GM12878 (cell line): ENCODE data around the gene YIPF5. TPM values are rescaled to one million over a fixed set of nuclear protein-coding genes. Genes with fewer than 3 reads are reported as not detected.

ENCODE experiments used
- BCL11A ChIP-seq: IDR thresholded peaks from 2 replicates; pipeline ENCODE4 v1.6.1; 2011; ENCODE audit warnings: low read depth, low read length
- HDGF ChIP-seq: fragments of 450-650 bp; IDR thresholded peaks from 2 replicates; pipeline ENCODE4 v1.6.1; 2016; ENCODE audit warnings: antibody characterized with exemption
- MXI1 ChIP-seq: fragments of 150-350 bp; IDR thresholded peaks from 2 replicates; pipeline ENCODE4 v1.6.1; 2011; ENCODE audit warnings: low read depth, mild to moderate bottlenecking, inconsistent platforms, low read length, improper control_type of control experiment
- NR2C1 ChIP-seq: fragments of 450-650 bp; IDR thresholded peaks from 2 replicates; pipeline ENCODE4 v1.6.1; 2017; ENCODE audit warnings: antibody characterized with exemption, mild to moderate bottlenecking, moderate library complexity
- RELB ChIP-seq: fragments of 450-650 bp; IDR thresholded peaks from 2 replicates; pipeline ENCODE4 v1.6.1; 2017; ENCODE audit warnings: low read depth, mild to moderate bottlenecking, moderate library complexity
- REST ChIP-seq: IDR thresholded peaks from 2 replicates; pipeline ENCODE4 v1.6.1; 2012; ENCODE audit warnings: mild to moderate bottlenecking, low read depth, low read length
- SUPT20H ChIP-seq: IDR thresholded peaks from 2 replicates; pipeline ENCODE4 v1.6.1; 2011; ENCODE audit warnings: low read depth, mild to moderate bottlenecking, low read length, moderate library complexity, borderline replicate concordance; ENCODE audit not compliant: control insufficient read depth
- TBL1XR1 ChIP-seq: IDR thresholded peaks from 2 replicates; pipeline ENCODE4 v1.6.1; 2012; ENCODE audit warnings: low read depth, low read length, improper control_type of control experiment
- TCF3 ChIP-seq: IDR thresholded peaks from 2 replicates; pipeline ENCODE4 v1.6.1; 2012; ENCODE audit warnings: low read depth, mild to moderate bottlenecking, low read length, borderline replicate concordance; ENCODE audit not compliant: insufficient read depth
- WRNIP1 ChIP-seq: IDR thresholded peaks from 2 replicates; pipeline ENCODE4 v1.6.1; 2011; ENCODE audit warnings: low read depth, low read length, improper control_type of control experiment, borderline replicate concordance
- YBX1 ChIP-seq: fragments of 450-650 bp; IDR thresholded peaks from 2 replicates; pipeline ENCODE4 v1.6.1; 2016; ENCODE audit warnings: antibody characterized with exemption
- YY1 ChIP-seq: IDR thresholded peaks from 2 replicates; pipeline ENCODE4 v1.6.1; 2011; ENCODE audit warnings: low read depth, mild to moderate bottlenecking, low read length
- ZBED1 ChIP-seq: IDR thresholded peaks from 2 replicates; pipeline ENCODE4 v1.6.1; 2016; ENCODE audit warnings: borderline replicate concordance
- ZBTB4 ChIP-seq: fragments of 450-650 bp; formaldehyde crosslinking; IDR thresholded peaks from 2 replicates; pipeline ENCODE4 v1.4.0; 2022; ENCODE audit warnings: mild to moderate bottlenecking, moderate library complexity
- polyA plus RNA-seq, 11 experiments: library from polyadenylated mRNA; depleted of rRNA in 4 of 11; unstranded in 6 of 11; stranded (reverse) in 5 of 11; fragments of >200 nt; fragmentation: Nextera tagmentation in 4 of 11; fragmentation: Illumina TruSeq in 1 of 11; extraction: Ambion mirVana in 4 of 11; extraction: Trizol in 1 of 11; gene quantifications; 1 replicate in 1 of 11; 2 replicates in 10 of 11; pipeline versions ENCODE4 v1.2.1 to v1.2.3, GENCODE V29; 2011 to 2016; ENCODE audit warnings: inconsistent platforms in 2 of 11, missing spikeins in 2 of 11, low read depth in 1 of 11
- total RNA-seq, 4 experiments: library from RNA; depleted of rRNA in 3 of 4; stranded (reverse); fragments of >200 nt in 3 of 4; fragmentation: Illumina TruSeq in 1 of 4; extraction: Trizol in 1 of 4; gene quantifications; 2 replicates each; pipeline versions ENCODE4 v1.2.1 to v1.2.3, GENCODE V29; 2013 to 2021
- TF ChIP-seq, protein P1 (sequence below): IDR thresholded peaks from 2 replicates; pipeline ENCODE4 v1.6.1; 2012; ENCODE audit warnings: low read depth, low read length, improper control_type of control experiment

The YIPF5 gene
- total and polyA plus RNA-seq, 10 of the 15 experiments (the other 5 are each of a cell fraction or from before 2014, with no cell fraction given): 19.5 to 50.4 (median 34.3) TPM

GRCh38 chr5:144170276-144171024 is at the start of gene YIPF5, which contains the start of gene KCTD16 (continued):
- TF ChIP-seq REST (no peak), YBX1 (no peak), WRNIP1 (0 out of 2 replicates have a peak, but pooled peaks have one; percentile 80), RELB (peak; percentile 27; the same call in 1 of the 2 replicates), NR2C1 (peak; percentile 96), BCL11A (no peak), MXI1 (no peak; the same call in 1 of the 2 replicates), SUPT20H (no peak), YY1 (no peak), HDGF (peak; percentile 76), TBL1XR1 (no peak), ZBED1 (no peak), TCF3 (no peak), ZBTB4 (CRISPR knock-in tag) (no peak)
- TF ChIP-seq, protein P1, sequence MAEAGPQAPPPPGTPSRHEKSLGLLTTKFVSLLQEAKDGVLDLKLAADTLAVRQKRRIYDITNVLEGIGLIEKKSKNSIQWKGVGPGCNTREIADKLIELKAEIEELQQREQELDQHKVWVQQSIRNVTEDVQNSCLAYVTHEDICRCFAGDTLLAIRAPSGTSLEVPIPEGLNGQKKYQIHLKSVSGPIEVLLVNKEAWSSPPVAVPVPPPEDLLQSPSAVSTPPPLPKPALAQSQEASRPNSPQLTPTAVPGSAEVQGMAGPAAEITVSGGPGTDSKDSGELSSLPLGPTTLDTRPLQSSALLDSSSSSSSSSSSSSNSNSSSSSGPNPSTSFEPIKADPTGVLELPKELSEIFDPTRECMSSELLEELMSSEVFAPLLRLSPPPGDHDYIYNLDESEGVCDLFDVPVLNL: no peak
